HG03025 (cell line): Measurements from ENCODE around the gene TMA7.

Source experiments
- ATAC-seq: cut with Tn5 transposase; IDR thresholded peaks from one replicate; pipeline ENCODE4 v1.9.1; 2021; ENCODE audit warnings: mild to moderate bottlenecking, moderate library complexity; ENCODE audit not compliant: unreplicated experiment, low FRiP score

The TMA7 gene

GRCh38 chr3:48486952-48487351 is 46.9 kb downstream of the TMA7 start:
- no peak for ATAC-seq

GRCh38 chr3:48492461-48493202 is 52.6 kb downstream of the TMA7 start:
- ATAC-seq: no peak

GRCh38 chr3:48493203-48493501 is 53.1 kb downstream of the TMA7 start:
- ATAC-seq: no peak
